ENCODE results near the gene OPTN. TPM values are rescaled to one million over a fixed set of nuclear protein-coding genes. Genes with fewer than 3 reads are reported as not detected.

Gene OPTN
- total and polyA plus RNA-seq, 7 donors: 113 to 561 (median 390) TPM

DNA sequence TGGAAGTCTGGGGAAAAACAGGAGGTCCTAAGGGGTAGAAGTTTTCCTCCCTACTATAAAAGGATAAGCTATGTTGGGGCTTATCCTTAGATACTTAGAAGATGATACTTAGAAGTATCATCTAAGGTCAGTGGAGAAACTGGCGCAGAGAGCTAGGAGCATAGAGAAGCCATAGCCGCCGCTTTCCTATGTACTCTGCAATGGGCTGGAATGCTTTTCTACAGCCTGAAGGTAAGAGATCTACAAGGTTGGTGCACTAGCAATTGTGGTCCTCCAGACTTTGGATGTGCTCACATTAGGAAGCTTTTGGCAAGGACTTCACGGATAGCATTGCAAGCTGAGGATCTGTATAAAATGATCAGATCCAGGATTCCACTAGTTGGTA is 12.4 kb upstream of the OPTN start:
- Histone ChIP-seq H3K4me1 (no peaks in the 10 kb centered on the region), H3K4me3 (no peak overlapping the region), H3K27ac (no peak overlapping the region), H3K9me3 (peaks cover 13% of the 10 kb centered on the region), H3K36me3 (ENCODE audit: insufficient read depth in 1 of 2, low read depth in 1 of 2) (no peaks in the 10 kb centered on the region), H3K27me3 (ENCODE audit: insufficient read depth in 3 of 3, low read length in 2 of 3) (no peaks in the 10 kb centered on the region)
- WGBS, 3 donors: 86 to 91% (median 88%) methylated on average over 4 of the region's 4 CpGs
- no peak for ATAC-seq
- DNase-seq: no peak
- intact Hi-C loops (cut with DNase I): no loop called here
- no peak for TF ChIP-seq CTCF (IDR thresholded peaks at IDR 0.05)

DNA sequence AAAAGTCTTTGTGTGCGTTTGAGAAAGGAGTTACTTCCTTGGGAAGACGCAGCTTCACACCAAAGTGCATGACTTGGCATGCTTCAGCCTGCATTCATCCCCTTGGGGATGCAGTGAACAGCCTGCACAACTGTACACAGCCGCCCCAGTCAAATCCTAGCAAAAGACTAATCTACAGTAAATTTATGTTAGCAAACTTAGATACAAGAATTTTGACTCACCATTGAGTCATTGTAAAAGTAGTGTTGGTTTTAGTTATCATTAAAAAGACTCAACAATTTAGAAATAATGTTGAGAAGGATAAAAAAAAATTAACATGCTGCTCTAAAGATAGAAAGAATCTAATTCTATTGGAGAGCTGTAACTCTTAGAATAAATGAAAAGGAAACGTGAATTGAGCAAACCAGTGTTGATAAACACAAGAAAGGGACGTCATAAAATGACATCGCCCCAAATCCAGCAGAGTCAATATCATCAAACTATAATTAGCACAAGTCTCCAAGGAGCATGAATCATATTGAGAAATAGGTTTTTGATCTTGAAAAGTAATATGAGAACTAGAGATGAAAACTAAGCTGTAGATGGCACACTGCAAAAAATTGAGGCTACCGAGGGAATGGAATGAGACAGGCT is 11.9 kb upstream of the OPTN start:
- H3K4me3 ChIP-seq: no peak overlapping the region
- peaks cover 8% of the 10 kb centered on the region for H3K9me3 ChIP-seq
- no peaks in the 10 kb centered on the region for H3K36me3 ChIP-seq (ENCODE audit: insufficient read depth in 1 of 2, low read depth in 1 of 2)
- DNase-seq (no peak), ATAC-seq (peak in 2 of 4 donors; percentile 50 to 78)
- no peak overlapping the region for H3K27ac ChIP-seq
- H3K4me1 ChIP-seq: no peaks in the 10 kb centered on the region
- 33 to 49% (median 45%) methylated on average over 7 of the region's 7 CpGs for WGBS, 3 donors
- TF ChIP-seq CTCF (IDR thresholded peaks at IDR 0.05): no peak
- intact Hi-C loops (cut with DNase I): no loop called here
- H3K27me3 ChIP-seq (ENCODE audit: insufficient read depth in 3 of 3, low read length in 2 of 3): no peaks in the 10 kb centered on the region

DNA sequence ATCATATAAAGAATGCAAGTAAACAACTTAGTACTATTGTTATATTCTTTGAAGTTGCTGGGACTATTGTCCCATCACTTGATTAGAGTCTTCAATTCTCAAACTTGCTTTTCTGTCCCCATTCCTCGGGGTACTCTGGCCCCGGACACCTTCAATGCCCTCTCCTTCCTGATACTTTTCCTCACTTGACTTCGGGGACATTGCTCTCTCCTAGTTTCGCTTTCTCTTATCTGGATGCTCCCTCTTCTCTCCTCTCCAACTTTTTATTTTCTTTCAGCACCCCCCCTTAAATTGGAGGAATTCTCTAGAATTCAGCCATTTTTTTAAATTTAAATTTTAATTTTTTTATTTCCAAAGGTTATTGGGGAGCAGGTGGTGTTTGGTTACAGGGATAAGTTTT is 10.6 kb upstream of the OPTN start:
- TF ChIP-seq CTCF (IDR thresholded peaks at IDR 0.05): no peak
- H3K27ac ChIP-seq: no peak overlapping the region
- no peak for ATAC-seq
- H3K9me3 ChIP-seq: no peaks in the 10 kb centered on the region
- intact Hi-C loops (cut with DNase I): no loop called here
- 81 to 87% (median 84%) methylated on average over 4 of the region's 4 CpGs for WGBS, 3 donors
- no peak overlapping the region for H3K4me3 ChIP-seq
- H3K4me1 ChIP-seq: no peaks in the 10 kb centered on the region
- DNase-seq: no peak
- H3K36me3 ChIP-seq (ENCODE audit: insufficient read depth in 1 of 2, low read depth in 1 of 2): no peaks in the 10 kb centered on the region
- H3K27me3 ChIP-seq (ENCODE audit: insufficient read depth in 3 of 3, low read length in 2 of 3): no peaks in the 10 kb centered on the region

DNA sequence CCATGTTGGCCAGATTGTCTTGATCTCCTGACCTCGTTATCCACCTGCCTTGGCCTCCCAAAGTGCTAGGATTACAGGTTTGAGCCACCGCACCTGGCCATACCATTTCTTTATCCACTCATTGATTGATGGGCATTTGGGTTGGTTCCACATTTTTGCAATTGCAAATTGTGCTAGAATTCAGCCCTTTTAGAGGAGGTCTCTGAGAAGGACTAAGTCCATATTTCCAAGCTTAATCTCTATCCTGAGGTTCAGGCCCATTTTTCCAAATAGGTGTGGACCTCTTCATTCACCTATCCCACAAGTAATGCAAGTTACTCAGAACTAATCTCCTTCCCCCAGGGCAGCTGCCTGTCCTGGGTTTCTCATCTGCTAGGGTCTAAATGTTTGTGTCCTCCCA is 9.7 kb upstream of the OPTN start:
- Histone ChIP-seq H3K4me3 (no peak overlapping the region), H3K27ac (no peak overlapping the region), H3K4me1 (no peaks in the 10 kb centered on the region), H3K9me3 (no peaks in the 10 kb centered on the region), H3K36me3 (ENCODE audit: insufficient read depth in 1 of 2, low read depth in 1 of 2) (no peaks in the 10 kb centered on the region), H3K27me3 (ENCODE audit: insufficient read depth in 3 of 3, low read length in 2 of 3) (no peaks in the 10 kb centered on the region)
- DNase-seq: no peak
- TF ChIP-seq CTCF (IDR thresholded peaks at IDR 0.05): no peak
- intact Hi-C loops (cut with DNase I): loop anchor here (10.0 kb wide), 2 partner anchors 185 to 825 kb away; no protein-coding TSS in a partner anchor
- ATAC-seq: no peak
- 93 to 95% (median 95%) methylated on average over 2 of the region's 2 CpGs for WGBS, 3 donors

GRCh38 chr10:13091801-13092200 is 8.2 kb upstream of the OPTN start:
- Histone ChIP-seq H3K9me3 (no peaks in the 10 kb centered on the region), H3K27ac (peak overlapping the region; percentile 14), H3K4me3 (no peak overlapping the region), H3K27me3 (ENCODE audit: insufficient read depth in 3 of 3, low read length in 2 of 3) (no peaks in the 10 kb centered on the region), H3K4me1 (no peaks in the 10 kb centered on the region), H3K36me3 (ENCODE audit: insufficient read depth in 1 of 2, low read depth in 1 of 2) (no peaks in the 10 kb centered on the region)
- intact Hi-C loops (cut with DNase I): loop anchor here (10.0 kb wide), 2 partner anchors 187 to 827 kb away; no protein-coding TSS in a partner anchor
- no peak for TF ChIP-seq CTCF (IDR thresholded peaks at IDR 0.05)
- ATAC-seq (no peak), DNase-seq (no peak)
- 67 to 71% (median 67%) methylated on average over 3 of the region's 3 CpGs for WGBS, 3 donors

Data from psoas muscle (tissue), 8 donors.